IMR-90 (cell line): ENCODE results near the gene FOXK2. TPM values are rescaled to one million over a fixed set of nuclear protein-coding genes. Genes with fewer than 3 reads are reported as not detected.
"Not testable (repeated sequence)": the region's sequence is repeated elsewhere in the genome, so short reads cannot be mapped to it uniquely, and the experiment has no call there.

Experiments used
- ATAC-seq: fragments of 200-7000 bp; cut with Tn5 transposase; 2 replicates; pipeline ENCODE4 v1.9.1; 2020; ENCODE audit warnings: low read depth, mild to moderate bottlenecking, moderate library complexity
- BruUV-seq: library from RNA; stranded (reverse); fragments of 400-500 nt; replicated peaks from 2 replicates; lab custom pipeline; 2021; lab: Mats Ljungman, UMichigan
- CTCF ChIA-PET: fragments of 300-600 bp; formaldehyde crosslinking; extraction: SDS; loops from one replicate; lab custom pipeline; 2021; ENCODE audit warnings: antibody characterized with exemption; lab: Yijun Ruan, JAX
- POLR2A ChIA-PET: fragments of 300-600 bp; sonication (Branson Sonifier 250); formaldehyde crosslinking; loops from one replicate; lab custom pipeline; 2022; ENCODE audit warnings: antibody characterized with exemption; ENCODE audit not compliant: unreplicated experiment; lab: Charles Lee
- DNase-seq: peaks from one replicate; pipeline ENCODE4 v3.0.0; 2013
- H2AFZ ChIP-seq: replicated peaks from 2 replicates; pipeline ENCODE3; 2013; ENCODE audit warnings: low read length, mild to moderate bottlenecking; ENCODE audit not compliant: poor library complexity
- H2AK5ac ChIP-seq: 2 replicates; pipeline ENCODE4 v1.6.1; 2013; ENCODE audit warnings: low read depth, low read length, inconsistent platforms
- H2AK9ac ChIP-seq: replicated peaks from 2 replicates; pipeline ENCODE3; 2013; ENCODE audit warnings: mild to moderate bottlenecking, low read depth, low read length, moderate library complexity; ENCODE audit not compliant: poor library complexity
- H2BK120ac ChIP-seq: 2 replicates; pipeline ENCODE4 v1.6.1; 2013; ENCODE audit warnings: low read depth, low read length, inconsistent platforms
- H2BK15ac ChIP-seq: 3 replicates; pipeline ENCODE4 v1.6.1; 2013; ENCODE audit warnings: low read depth, low read length, inconsistent platforms
- H2BK20ac ChIP-seq: 2 replicates; pipeline ENCODE4 v1.6.1; 2013; ENCODE audit warnings: low read depth, mild to moderate bottlenecking, inconsistent platforms, low read length, moderate library complexity
- H2BK5ac ChIP-seq: 2 replicates; pipeline ENCODE4 v1.6.1; 2013; ENCODE audit warnings: mild to moderate bottlenecking, low read depth, low read length, inconsistent platforms; ENCODE audit not compliant: poor library complexity, severe bottlenecking
- H3K14ac ChIP-seq: replicated peaks from 2 replicates; pipeline ENCODE4 v1.6.1; 2013; ENCODE audit warnings: low read depth, low read length, inconsistent platforms
- H3K18ac ChIP-seq: 2 replicates; pipeline ENCODE4 v1.6.1; 2013; ENCODE audit warnings: low read depth, low read length, control low read depth
- H3K23ac ChIP-seq: 2 replicates; pipeline ENCODE4 v1.6.1; 2013; ENCODE audit warnings: low read depth, low read length, inconsistent platforms
- H3K27ac ChIP-seq: 2 replicates; pipeline ENCODE4 v1.5.1; 2013; ENCODE audit warnings: mild to moderate bottlenecking, control low read depth, low read length; ENCODE audit not compliant: insufficient read depth
- H3K27me3 ChIP-seq: 2 replicates; pipeline ENCODE4 v1.6.1; 2013; ENCODE audit warnings: low read length; ENCODE audit not compliant: control insufficient read depth, insufficient read depth
- H3K36me3 ChIP-seq: 2 replicates; pipeline ENCODE4 v1.6.1; 2013; ENCODE audit warnings: low read length, mixed read lengths; ENCODE audit not compliant: control insufficient read depth, insufficient read depth
- H3K4ac ChIP-seq: 2 replicates; pipeline ENCODE4 v1.6.1; 2013; ENCODE audit warnings: low read depth, low read length, inconsistent platforms
- H3K4me1 ChIP-seq: 2 replicates; pipeline ENCODE4 v1.6.1; 2013; ENCODE audit warnings: low read length, mixed read lengths; ENCODE audit not compliant: control insufficient read depth, insufficient read depth
- H3K4me2 ChIP-seq: 2 replicates; pipeline ENCODE4 v1.6.1; 2013; ENCODE audit warnings: low read depth, mild to moderate bottlenecking, control low read depth, low read length, moderate library complexity
- H3K4me3 ChIP-seq: 2 replicates; pipeline ENCODE4 v1.5.1; 2013; ENCODE audit warnings: low read depth, mild to moderate bottlenecking, control low read depth, low read length, moderate library complexity; ENCODE audit not compliant: insufficient read depth
- H3K56ac ChIP-seq: 2 replicates; pipeline ENCODE4 v1.6.1; 2013; ENCODE audit warnings: low read length, inconsistent platforms; ENCODE audit not compliant: insufficient read depth; ENCODE audit errors: extremely low read depth
- H3K79me1 ChIP-seq, 2 experiments: 2 replicates each; pipeline ENCODE4 v1.6.1; 2013; ENCODE audit warnings: low read length in 2 of 2, inconsistent platforms in 1 of 2, low read depth in 1 of 2
- H3K9ac ChIP-seq: 2 replicates; pipeline ENCODE4 v1.6.1; 2013; ENCODE audit warnings: low read depth, low read length, control low read depth
- H3K9me1 ChIP-seq: 2 replicates; pipeline ENCODE4 v1.6.1; 2013; ENCODE audit warnings: low read length, inconsistent platforms; ENCODE audit not compliant: insufficient read depth
- H3K9me3 ChIP-seq: 2 replicates; pipeline ENCODE4 v1.6.1; 2013; ENCODE audit warnings: low read length; ENCODE audit not compliant: control insufficient read depth, insufficient read depth
- H4K20me1 ChIP-seq: 2 replicates; pipeline ENCODE4 v1.6.1; 2013; ENCODE audit warnings: low read length, inconsistent platforms; ENCODE audit not compliant: insufficient read depth
- H4K5ac ChIP-seq: 2 replicates; pipeline ENCODE4 v1.6.1; 2013; ENCODE audit warnings: mild to moderate bottlenecking, low read depth, low read length, control low read depth
- H4K8ac ChIP-seq, 2 experiments: 2 replicates each; pipeline ENCODE4 v1.6.1; 2013; ENCODE audit warnings: low read depth in 2 of 2, low read length in 2 of 2, control low read depth in 1 of 2, inconsistent platforms in 1 of 2
- H4K91ac ChIP-seq: 2 replicates; pipeline ENCODE4 v1.6.1; 2013; ENCODE audit warnings: low read depth, low read length, inconsistent platforms; ENCODE audit not compliant: insufficient read depth
- WGBS, 2 experiments: methylation state at CpG; one replicate each; pipeline versions ENCODE4 v1.1.5 to v1.1.7; 2013; ENCODE audit warnings: missing lambda C conversion rate in 2 of 2; ENCODE audit not compliant: insufficient read length in 1 of 2; ENCODE audit errors: extremely low coverage in 2 of 2; 5-methylcytosine and 5-hydroxymethylcytosine counted together
- dilution Hi-C: fragments of 300-500 bp; cut with HindIII; formaldehyde crosslinking; loops from one replicate; pipeline ENCODE4 v1.14.3; 2018; ENCODE audit warnings: low sequenced_read_pairs; ENCODE audit not compliant: unreplicated experiment
- in situ Hi-C: fragments of 300-500 bp; cut with MboI; formaldehyde crosslinking; loops from 3 replicates; pipeline ENCODE4 v1.14.3; 2019; ENCODE audit warnings: low sequenced_read_pairs, inconsistent platforms, mixed read lengths
- intact Hi-C: fragments of 100-400 bp; cut with micrococcal nuclease; formaldehyde crosslinking; loops from 2 replicates; pipeline ENCODE4 v1.10.0; 2022
- polyA plus RNA-seq, 3 experiments: library from polyadenylated mRNA; depleted of rRNA; stranded (reverse); fragments of >200 nt; gene quantifications; 2 replicates each; pipeline ENCODE4 v1.2.3, GENCODE V29; 2012; ENCODE audit warnings: low replicate concordance in 1 of 3
- total RNA-seq: library from RNA; depleted of rRNA; stranded (reverse); fragments of >200 nt; gene quantifications from 2 replicates; pipeline ENCODE4 v1.2.3, GENCODE V29; 2012

The FOXK2 gene
- total and polyA plus RNA-seq, 2 of the 4 experiments (the other 2 are of a cell fraction), result 12.5 to 20.0 TPM

- H2BK120ac ChIP-seq, H4K91ac ChIP-seq, H3K56ac ChIP-seq, H3K18ac ChIP-seq, H2AFZ ChIP-seq, in situ Hi-C loops, DNase-seq, H3K4ac ChIP-seq, H2BK20ac ChIP-seq, H3K27ac ChIP-seq, H3K4me3 ChIP-seq, H3K4me2 ChIP-seq, H4K5ac ChIP-seq, H2BK5ac ChIP-seq, H3K9me3 ChIP-seq, H2AK5ac ChIP-seq, H2BK15ac ChIP-seq, H3K9ac ChIP-seq, CTCF ChIA-PET, H3K14ac ChIP-seq, ATAC-seq, POLR2A ChIA-PET, H3K23ac ChIP-seq, H3K4me1 ChIP-seq, H4K8ac ChIP-seq, BruUV-seq, H3K27me3 ChIP-seq, dilution Hi-C loops, intact Hi-C loops, H2AK9ac ChIP-seq: not testable (repeated sequence)
- Histone ChIP-seq H3K79me1 (peaks cover 35 to 85% of the 10 kb centered on the region in 2 experiments), H3K9me1 (peaks cover 24% of the 10 kb centered on the region), H4K20me1 (peaks cover 70% of the 10 kb centered on the region), H3K36me3 (peaks cover 14% of the 10 kb centered on the region)
- WGBS, 2 experiments, result 94% methylated on average over 2 of the region's 7 CpGs; no CpG with 5 or more reads in 1 of the 2 experiments
These were observed 43.2 kb downstream of the FOXK2 start for GRCh38 chr17:82562718-82563220.
